Panc1 (cell line): ENCODE results near the gene EEF2K.

ENCODE experiments used
- CTCF ChIP-seq: fragments of 450-650 bp; IDR thresholded peaks from 2 replicates; pipeline ENCODE4 v1.5.1; 2017; ENCODE audit warnings: mild to moderate bottlenecking
- POLR2AphosphoS5 ChIP-seq: IDR thresholded peaks from 2 replicates; pipeline ENCODE4 v1.6.1; 2012; ENCODE audit warnings: mild to moderate bottlenecking, low read depth, low read length, moderate library complexity
- SIN3A ChIP-seq: IDR thresholded peaks from 2 replicates; pipeline ENCODE4 v1.6.1; 2012; ENCODE audit warnings: low read depth, mild to moderate bottlenecking, low read length, moderate library complexity, borderline replicate concordance; ENCODE audit not compliant: insufficient read depth
- TF ChIP-seq, protein P1 (sequence below), 2 experiments: IDR thresholded peaks; 2 replicates each; pipeline ENCODE4 v1.6.1; 2011 to 2012; ENCODE audit warnings: low read depth in 2 of 2, control low read depth in 1 of 2, low read length in 1 of 2, mild to moderate bottlenecking in 1 of 2, moderate library complexity in 1 of 2; ENCODE audit not compliant: insufficient read depth in 1 of 2

DNA sequence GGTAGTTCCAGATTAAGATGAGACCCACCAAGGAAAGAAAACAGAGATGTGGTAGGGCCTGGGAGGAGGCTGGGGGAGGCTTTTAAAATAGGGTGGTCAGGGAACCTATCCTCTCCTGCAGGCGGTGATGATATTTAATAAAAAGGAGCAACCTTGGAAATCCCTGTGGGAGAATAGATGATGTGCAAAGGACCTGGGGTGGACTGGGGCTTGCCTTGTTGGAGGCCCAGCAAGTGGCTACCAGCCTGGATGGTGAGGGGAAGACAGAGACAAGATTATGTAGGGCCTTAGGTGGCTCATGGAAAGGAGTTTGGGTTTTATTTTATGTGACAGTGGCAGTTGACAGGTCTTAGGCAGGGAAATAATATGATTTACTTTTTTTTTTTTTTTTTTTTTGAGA is 93.0 kb downstream of the EEF2K start:
- TF ChIP-seq CTCF (no peak), POLR2AphosphoS5 (no peak), SIN3A (no peak)
- TF ChIP-seq, protein P1, sequence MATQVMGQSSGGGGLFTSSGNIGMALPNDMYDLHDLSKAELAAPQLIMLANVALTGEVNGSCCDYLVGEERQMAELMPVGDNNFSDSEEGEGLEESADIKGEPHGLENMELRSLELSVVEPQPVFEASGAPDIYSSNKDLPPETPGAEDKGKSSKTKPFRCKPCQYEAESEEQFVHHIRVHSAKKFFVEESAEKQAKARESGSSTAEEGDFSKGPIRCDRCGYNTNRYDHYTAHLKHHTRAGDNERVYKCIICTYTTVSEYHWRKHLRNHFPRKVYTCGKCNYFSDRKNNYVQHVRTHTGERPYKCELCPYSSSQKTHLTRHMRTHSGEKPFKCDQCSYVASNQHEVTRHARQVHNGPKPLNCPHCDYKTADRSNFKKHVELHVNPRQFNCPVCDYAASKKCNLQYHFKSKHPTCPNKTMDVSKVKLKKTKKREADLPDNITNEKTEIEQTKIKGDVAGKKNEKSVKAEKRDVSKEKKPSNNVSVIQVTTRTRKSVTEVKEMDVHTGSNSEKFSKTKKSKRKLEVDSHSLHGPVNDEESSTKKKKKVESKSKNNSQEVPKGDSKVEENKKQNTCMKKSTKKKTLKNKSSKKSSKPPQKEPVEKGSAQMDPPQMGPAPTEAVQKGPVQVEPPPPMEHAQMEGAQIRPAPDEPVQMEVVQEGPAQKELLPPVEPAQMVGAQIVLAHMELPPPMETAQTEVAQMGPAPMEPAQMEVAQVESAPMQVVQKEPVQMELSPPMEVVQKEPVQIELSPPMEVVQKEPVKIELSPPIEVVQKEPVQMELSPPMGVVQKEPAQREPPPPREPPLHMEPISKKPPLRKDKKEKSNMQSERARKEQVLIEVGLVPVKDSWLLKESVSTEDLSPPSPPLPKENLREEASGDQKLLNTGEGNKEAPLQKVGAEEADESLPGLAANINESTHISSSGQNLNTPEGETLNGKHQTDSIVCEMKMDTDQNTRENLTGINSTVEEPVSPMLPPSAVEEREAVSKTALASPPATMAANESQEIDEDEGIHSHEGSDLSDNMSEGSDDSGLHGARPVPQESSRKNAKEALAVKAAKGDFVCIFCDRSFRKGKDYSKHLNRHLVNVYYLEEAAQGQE (IDR thresholded peaks at IDR 0.05; ENCODE audit: insufficient read depth in 1 of 2, low read depth in 2 of 2, low read length in 1 of 2), result no peak
